Neural progenitor cell (in vitro differentiated cells): ENCODE data around the gene EEIG1. TPM values are rescaled to one million over a fixed set of nuclear protein-coding genes. Genes with fewer than 3 reads are reported as not detected.

Experiments
- DNase-seq: peaks from one replicate; pipeline ENCODE4 v3.0.0-alpha.2; 2016; ENCODE audit warnings: low spot score
- H2AFZ ChIP-seq: fragments of 200-600 bp; sonication (generic); replicated peaks from 2 replicates; pipeline ENCODE4 v1.6.1; 2016; ENCODE audit warnings: antibody characterized with exemption
- H3F3A ChIP-seq: fragments of 200-600 bp; sonication (generic); 2 replicates; pipeline ENCODE4 v1.6.1; 2016; ENCODE audit warnings: antibody characterized with exemption, low read depth
- H3K27ac ChIP-seq: fragments of 200-600 bp; sonication (generic); 2 replicates; pipeline ENCODE4 v1.5.1; 2016; ENCODE audit warnings: mild to moderate bottlenecking
- H3K27me3 ChIP-seq: fragments of 200-600 bp; sonication (generic); 2 replicates; pipeline ENCODE4 v1.6.1; 2016; ENCODE audit warnings: mild to moderate bottlenecking, moderate library complexity
- H3K36me3 ChIP-seq: fragments of 200-600 bp; sonication (generic); 2 replicates; pipeline ENCODE4 v1.5.1; 2016
- H3K4me1 ChIP-seq: fragments of 200-600 bp; sonication (generic); 2 replicates; pipeline ENCODE4 v1.6.1; 2016; ENCODE audit warnings: mixed run types
- H3K4me2 ChIP-seq: fragments of 200-600 bp; sonication (generic); 2 replicates; pipeline ENCODE4 v1.6.1; 2016
- H3K4me3 ChIP-seq: fragments of 200-600 bp; sonication (generic); 2 replicates; pipeline ENCODE4 v1.5.1; 2016
- H3K79me2 ChIP-seq: fragments of 200-600 bp; sonication (generic); 2 replicates; pipeline ENCODE4 v1.6.1; 2016; ENCODE audit warnings: low read depth
- H3K9ac ChIP-seq: fragments of 200-600 bp; sonication (generic); 2 replicates; pipeline ENCODE4 v1.6.1; 2016
- H3K9me3 ChIP-seq: fragments of 200-600 bp; sonication (generic); 2 replicates; pipeline ENCODE4 v1.5.1; 2016; ENCODE audit warnings: low read depth
- H4K20me1 ChIP-seq: fragments of 200-600 bp; sonication (generic); 2 replicates; pipeline ENCODE4 v1.6.1; 2016; ENCODE audit warnings: low read depth
- H3K27ac Mint-ChIP-seq: 3 replicates; pipeline ENCODE4 v1.8.0; 2021; ENCODE audit warnings: mixed read lengths
- H3K27me3 Mint-ChIP-seq: 2 replicates; pipeline ENCODE4 v1.8.0; 2022; ENCODE audit warnings: low read depth, mild to moderate bottlenecking, inconsistent platforms, moderate library complexity, mixed read lengths; ENCODE audit not compliant: insufficient read depth
- H3K36me3 Mint-ChIP-seq: 3 replicates; pipeline ENCODE4 v1.8.0; 2021; ENCODE audit warnings: mixed read lengths
- H3K4me1 Mint-ChIP-seq: 3 replicates; pipeline ENCODE4 v1.8.0; 2021; ENCODE audit warnings: mixed read lengths
- H3K4me3 Mint-ChIP-seq: 3 replicates; pipeline ENCODE4 v1.8.0; 2021; ENCODE audit warnings: mild to moderate bottlenecking, moderate library complexity, mixed read lengths
- H3K9me3 Mint-ChIP-seq: 3 replicates; pipeline ENCODE4 v1.8.0; 2020; ENCODE audit warnings: mixed read lengths
- EZH2 ChIP-seq: fragments of 200-600 bp; sonication (generic); IDR thresholded peaks from 2 replicates; pipeline ENCODE4 v1.6.1; 2017; ENCODE audit warnings: antibody characterized with exemption, mild to moderate bottlenecking, moderate library complexity
- EZH2phosphoT487 ChIP-seq: fragments of 200-600 bp; sonication (generic); IDR thresholded peaks from 2 replicates; pipeline ENCODE4 v1.6.1; 2017; ENCODE audit warnings: antibody characterized with exemption
- total RNA-seq: library from RNA; depleted of rRNA; stranded (reverse); fragments of >200 nt; gene quantifications from 2 replicates; pipeline ENCODE4 v1.2.3, GENCODE V29; 2015; ENCODE audit warnings: low replicate concordance
- TF ChIP-seq, protein P1 (sequence below): fragments of 200-600 bp; sonication (generic); IDR thresholded peaks from 2 replicates; pipeline ENCODE4 v1.5.1; 2017; ENCODE audit warnings: antibody characterized with exemption, mild to moderate bottlenecking

The EEIG1 gene
- total RNA-seq, 1 donor from 2014 or later, result 8.8 TPM

DNA sequence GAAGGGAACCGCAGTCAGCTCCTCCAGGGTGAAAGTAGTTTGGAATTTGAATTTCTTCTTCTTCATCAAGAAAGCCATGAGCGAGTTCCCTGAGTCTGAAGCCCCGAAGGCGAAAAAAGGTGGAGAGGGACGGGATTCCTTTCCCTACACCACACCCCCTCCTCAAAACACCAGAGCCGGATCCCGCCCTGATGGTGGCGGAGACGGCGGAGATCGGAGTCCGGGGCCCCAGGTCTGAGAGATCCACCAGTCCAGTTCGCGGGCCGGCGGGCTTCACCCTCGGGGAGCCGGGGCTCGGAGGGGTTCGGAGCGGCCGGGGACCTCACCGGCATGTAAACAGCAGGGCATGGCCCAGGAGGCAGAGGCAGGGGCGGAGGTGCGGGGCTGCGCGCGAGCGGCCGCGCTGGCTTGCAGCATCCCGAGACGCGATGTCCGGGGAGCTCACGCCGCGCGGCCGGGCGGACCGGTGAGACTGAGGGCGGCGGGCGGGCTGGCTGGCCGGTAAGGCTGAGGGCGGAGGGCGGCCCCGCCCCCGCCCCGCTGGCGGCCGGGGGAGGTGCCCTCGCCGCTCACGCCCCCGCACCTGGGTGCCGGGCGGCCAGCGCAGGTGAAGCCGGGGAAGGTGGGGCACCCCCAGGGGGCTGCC lies 606 bp downstream of the EEIG1 start:
- H3F3A ChIP-seq, result peaks cover 28% of the 10 kb centered on the region

DNA sequence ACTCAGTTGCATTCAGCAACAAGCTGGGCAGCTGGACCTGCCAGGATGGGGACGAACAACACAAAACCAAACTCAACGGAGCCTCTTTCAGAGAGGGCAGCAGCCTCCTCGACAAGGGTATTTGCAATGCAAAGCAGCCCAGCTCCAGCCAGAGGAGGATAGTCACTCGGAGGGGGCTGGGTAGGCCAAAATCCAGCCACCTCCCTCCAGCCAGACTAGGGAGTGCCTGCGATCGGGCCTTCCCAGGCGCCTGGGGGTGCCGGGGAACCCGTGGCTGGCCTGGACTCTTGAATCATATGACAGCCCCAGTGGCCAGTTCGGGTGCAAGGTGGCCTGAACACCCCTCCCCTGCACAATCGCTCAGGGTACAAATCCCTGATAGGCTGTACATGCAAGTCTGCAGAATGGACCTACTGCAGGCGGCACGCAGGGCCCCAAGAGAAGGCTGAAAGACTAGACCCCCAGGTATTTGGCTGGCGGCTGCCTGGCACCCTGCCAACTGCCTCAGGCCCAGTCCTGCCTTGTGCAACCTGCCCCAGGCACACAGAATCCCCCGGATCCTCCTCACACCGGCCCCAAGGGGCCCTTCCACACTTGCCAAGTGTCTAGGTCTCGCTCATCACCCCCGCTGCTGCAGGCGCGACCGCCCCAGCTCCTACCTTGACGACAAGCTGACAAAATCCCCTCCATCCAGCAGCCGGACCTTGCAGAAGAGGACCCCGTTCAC lies 1.3 kb downstream of the EEIG1 start:
- TF ChIP-seq, protein P1, sequence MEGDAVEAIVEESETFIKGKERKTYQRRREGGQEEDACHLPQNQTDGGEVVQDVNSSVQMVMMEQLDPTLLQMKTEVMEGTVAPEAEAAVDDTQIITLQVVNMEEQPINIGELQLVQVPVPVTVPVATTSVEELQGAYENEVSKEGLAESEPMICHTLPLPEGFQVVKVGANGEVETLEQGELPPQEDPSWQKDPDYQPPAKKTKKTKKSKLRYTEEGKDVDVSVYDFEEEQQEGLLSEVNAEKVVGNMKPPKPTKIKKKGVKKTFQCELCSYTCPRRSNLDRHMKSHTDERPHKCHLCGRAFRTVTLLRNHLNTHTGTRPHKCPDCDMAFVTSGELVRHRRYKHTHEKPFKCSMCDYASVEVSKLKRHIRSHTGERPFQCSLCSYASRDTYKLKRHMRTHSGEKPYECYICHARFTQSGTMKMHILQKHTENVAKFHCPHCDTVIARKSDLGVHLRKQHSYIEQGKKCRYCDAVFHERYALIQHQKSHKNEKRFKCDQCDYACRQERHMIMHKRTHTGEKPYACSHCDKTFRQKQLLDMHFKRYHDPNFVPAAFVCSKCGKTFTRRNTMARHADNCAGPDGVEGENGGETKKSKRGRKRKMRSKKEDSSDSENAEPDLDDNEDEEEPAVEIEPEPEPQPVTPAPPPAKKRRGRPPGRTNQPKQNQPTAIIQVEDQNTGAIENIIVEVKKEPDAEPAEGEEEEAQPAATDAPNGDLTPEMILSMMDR, result peak; percentile 6
- TF ChIP-seq EZH2phosphoT487, result no peak
- no peak overlapping the region for H3K27ac ChIP-seq
- H2AFZ ChIP-seq, result no peak overlapping the region
- Mint-ChIP-seq H3K4me1 (peaks cover 50% of the 10 kb centered on the region), H3K4me3 (peak overlapping the region; percentile 98), H3K36me3 (no peaks in the 10 kb centered on the region), H3K27ac (peak overlapping the region; percentile 53), H3K27me3 (peaks cover 6% of the 10 kb centered on the region), H3K9me3 (no peaks in the 10 kb centered on the region)
- peaks cover 58% of the 10 kb centered on the region for H3K79me2 ChIP-seq
- no peaks in the 10 kb centered on the region for H3K27me3 ChIP-seq
- peak overlapping the region; percentile 80 for H3K4me2 ChIP-seq
- peaks cover 28% of the 10 kb centered on the region for H3F3A ChIP-seq
- no peaks in the 10 kb centered on the region for H3K9me3 ChIP-seq
- peak overlapping the region; percentile 55 for H3K9ac ChIP-seq
- peak; percentile 68 for DNase-seq
- no peaks in the 10 kb centered on the region for H3K36me3 ChIP-seq
- peak overlapping the region; percentile 83 for H3K4me3 ChIP-seq
- H3K4me1 ChIP-seq, result peaks cover 42% of the 10 kb centered on the region
- peaks cover 58% of the 10 kb centered on the region for H4K20me1 ChIP-seq

More for the DNA sequence above, 606 bp downstream of the EEIG1 start:
- peak overlapping the region; percentile 80 for H3K4me2 ChIP-seq
- H3K36me3 Mint-ChIP-seq, result no peaks in the 10 kb centered on the region
- H3K9me3 Mint-ChIP-seq, result no peaks in the 10 kb centered on the region
- no peaks in the 10 kb centered on the region for H3K9me3 ChIP-seq
- H3K4me3 ChIP-seq, result peak overlapping the region; percentile 83
- no peak overlapping the region for H2AFZ ChIP-seq
- peak overlapping the region; percentile 63 for H3K27ac ChIP-seq
- H3K27ac Mint-ChIP-seq, result peak overlapping the region; percentile 53
- H3K27me3 Mint-ChIP-seq, result peaks cover 6% of the 10 kb centered on the region
- TF ChIP-seq EZH2phosphoT487, result no peak
- TF ChIP-seq, protein P1, result no peak
- TF ChIP-seq EZH2, result no peak
- H3K4me3 Mint-ChIP-seq, result peak overlapping the region; percentile 98
- H3K79me2 ChIP-seq, result peaks cover 51% of the 10 kb centered on the region
- H3K27me3 ChIP-seq, result no peaks in the 10 kb centered on the region
- peak; percentile 79 for DNase-seq
- H3K4me1 ChIP-seq, result peaks cover 35% of the 10 kb centered on the region
- peaks cover 51% of the 10 kb centered on the region for H4K20me1 ChIP-seq
- H3K9ac ChIP-seq, result peak overlapping the region; percentile 55
- peaks cover 51% of the 10 kb centered on the region for H3K4me1 Mint-ChIP-seq
- H3K36me3 ChIP-seq, result no peaks in the 10 kb centered on the region

DNA sequence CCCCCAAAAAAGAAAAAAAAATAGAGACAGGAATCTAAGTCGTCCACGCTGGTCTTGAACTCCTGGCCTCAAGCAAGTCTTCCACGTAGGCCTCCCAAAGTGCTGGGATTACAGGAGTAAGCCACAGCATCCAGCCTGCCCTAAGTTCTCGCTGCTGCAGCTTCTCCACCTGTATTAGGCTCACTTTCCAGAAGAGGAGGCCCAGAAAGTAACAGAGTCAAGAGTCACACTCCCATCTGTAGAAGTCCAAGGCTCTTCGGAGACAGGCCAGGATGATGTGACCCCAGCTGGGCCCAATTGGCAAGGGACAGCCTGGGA lies 1.8 kb downstream of the EEIG1 start:
- H3K9me3 Mint-ChIP-seq, result no peaks in the 10 kb centered on the region
- Histone ChIP-seq H3K9me3 (no peaks in the 10 kb centered on the region), H3F3A (peaks cover 28% of the 10 kb centered on the region), H4K20me1 (peaks cover 63% of the 10 kb centered on the region), H3K27me3 (no peaks in the 10 kb centered on the region), H2AFZ (no peak overlapping the region), H3K36me3 (no peaks in the 10 kb centered on the region), H3K4me3 (peak overlapping the region; percentile 83), H3K9ac (peak overlapping the region; percentile 55), H3K27ac (no peak overlapping the region), H3K79me2 (peaks cover 63% of the 10 kb centered on the region), H3K4me1 (peaks cover 45% of the 10 kb centered on the region), H3K4me2 (peak overlapping the region; percentile 80)
- TF ChIP-seq EZH2 (no peak), EZH2phosphoT487 (no peak)
- TF ChIP-seq, protein P1, result no peak
- peak overlapping the region; percentile 98 for H3K4me3 Mint-ChIP-seq
- H3K36me3 Mint-ChIP-seq, result no peaks in the 10 kb centered on the region
- H3K27me3 Mint-ChIP-seq, result peaks cover 6% of the 10 kb centered on the region
- peak overlapping the region; percentile 46 for H3K27ac Mint-ChIP-seq
- peaks cover 56% of the 10 kb centered on the region for H3K4me1 Mint-ChIP-seq
- DNase-seq, result no peak
